Stimulated activated naive CD8-positive, alpha-beta T cell treated with anti-CD3 and anti-CD28 coated beads, Interleukin-15, amount 100 ng/mL, for 72 hours (primary cell): Measurements from ENCODE around the gene CD47.

Experiments used
- ATAC-seq: fragments of 150-1000 bp; cut with Tn5 transposase; 2 replicates; pipeline ENCODE4 v1.10.0; 2021; ENCODE audit warnings: mild to moderate bottlenecking, moderate library complexity
- DNase-seq, 2 donors: peaks; one replicate each; pipeline ENCODE4 v3.0.0; 2021 to 2022
- H3K27ac Mint-ChIP-seq, 2 donors: one replicate each; pipeline ENCODE4 v1.8.0; 2022; ENCODE audit warnings: mild to moderate bottlenecking in 2 of 2, mixed read lengths in 2 of 2, moderate library complexity in 2 of 2
- H3K27me3 Mint-ChIP-seq: one replicate; pipeline ENCODE4 v1.8.0; 2022; ENCODE audit warnings: mixed read lengths
- H3K4me1 Mint-ChIP-seq: one replicate; pipeline ENCODE4 v1.8.0; 2022; ENCODE audit warnings: mild to moderate bottlenecking, mixed read lengths
- H3K4me3 Mint-ChIP-seq, 2 donors: one replicate each; pipeline ENCODE4 v1.8.0; 2022; ENCODE audit warnings: mild to moderate bottlenecking in 2 of 2, mixed read lengths in 2 of 2, moderate library complexity in 1 of 2
- H3K9me3 Mint-ChIP-seq, 2 donors: one replicate each; pipeline ENCODE4 v1.8.0; 2022; ENCODE audit warnings: mixed read lengths in 2 of 2

CD47 gene

GRCh38 chr3:108025177-108025576 lies 65.7 kb downstream of the CD47 start:
- no peaks in the 10 kb centered on the region for H3K9me3 Mint-ChIP-seq
- no peaks in the 10 kb centered on the region for H3K4me1 Mint-ChIP-seq
- ATAC-seq, result no peak
- H3K27me3 Mint-ChIP-seq, result no peaks in the 10 kb centered on the region
- no peak for DNase-seq
- no peak overlapping the region for H3K4me3 Mint-ChIP-seq
- H3K27ac Mint-ChIP-seq, result no peak overlapping the region

DNA sequence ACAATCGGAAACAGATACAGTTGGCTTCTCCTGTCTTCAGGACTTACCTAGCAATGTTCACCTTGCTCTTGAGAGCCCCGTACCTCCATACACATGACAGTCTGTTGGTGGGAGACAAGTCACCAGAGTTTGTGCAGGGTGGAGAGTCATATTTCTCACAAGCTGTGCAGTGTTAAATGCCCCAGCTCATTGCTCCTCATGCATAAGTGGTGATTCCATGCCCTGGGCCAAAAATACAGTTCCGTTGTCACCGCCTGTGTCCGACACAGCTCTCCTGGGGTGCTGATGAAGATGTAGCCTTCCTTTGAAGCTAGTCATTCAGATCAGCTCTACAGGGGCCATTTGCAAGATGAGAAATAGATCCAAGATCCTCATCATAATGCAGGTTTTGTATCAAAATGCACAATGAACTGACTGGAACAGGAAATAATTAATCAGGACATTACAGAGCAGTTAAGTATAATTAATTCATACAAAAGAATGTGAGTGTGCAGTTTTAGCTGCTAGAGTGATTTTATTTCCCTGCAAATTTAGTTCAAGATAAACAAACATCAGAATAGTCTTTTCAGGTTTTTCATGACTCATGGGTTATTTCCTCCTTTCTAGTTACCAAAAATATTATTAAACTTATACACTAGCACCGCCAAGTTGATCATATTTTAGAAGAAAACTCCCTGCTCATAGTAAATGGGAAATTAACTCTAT lies 66.5 kb downstream of the CD47 start:
- Mint-ChIP-seq H3K9me3 (no peaks in the 10 kb centered on the region), H3K27me3 (peaks cover under 1% of the 10 kb centered on the region), H3K27ac (no peak overlapping the region), H3K4me3 (no peak overlapping the region), H3K4me1 (no peaks in the 10 kb centered on the region)
- no peak for DNase-seq
- no peak for ATAC-seq

DNA sequence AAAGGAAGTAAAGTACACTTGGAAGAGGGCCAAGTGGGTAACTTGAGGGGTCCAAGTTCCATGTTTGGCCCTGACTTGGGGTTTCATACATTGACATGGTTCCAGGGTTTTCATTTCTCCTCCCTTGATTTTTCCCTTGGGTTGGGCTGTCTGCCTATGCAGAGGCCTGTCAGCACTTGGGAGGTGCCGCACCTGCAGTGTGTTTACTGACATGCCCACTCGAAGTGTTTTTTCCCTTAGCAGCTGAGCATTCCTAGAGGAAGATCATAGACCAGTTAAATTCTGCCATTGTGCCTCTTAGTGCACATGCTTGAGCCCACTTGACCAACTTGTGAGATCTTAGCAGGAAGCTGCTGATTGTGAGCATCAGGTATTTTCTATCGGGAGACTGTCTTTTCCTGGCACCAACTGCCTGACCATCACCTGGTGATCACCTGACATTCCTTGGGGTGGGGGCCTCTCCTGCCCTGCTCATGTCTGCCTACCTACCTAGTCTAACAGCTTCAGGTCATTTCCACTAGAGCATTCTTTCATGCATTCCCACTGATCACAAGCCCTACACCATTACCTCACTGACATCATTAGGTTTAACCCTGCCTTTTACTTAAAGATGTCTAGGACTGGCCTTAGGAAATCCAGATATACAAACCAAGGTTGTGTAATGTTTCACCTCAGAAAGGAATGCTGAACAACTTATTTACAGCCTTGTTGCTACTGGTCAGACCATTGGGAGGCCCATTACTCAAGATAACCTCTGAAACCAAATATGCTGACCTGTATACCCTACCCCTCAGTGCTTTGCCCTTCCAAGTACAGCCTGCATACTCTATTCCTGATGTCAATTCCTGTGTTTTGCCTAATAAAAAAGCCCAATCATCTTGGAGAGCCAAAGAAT lies 68.3 kb downstream of the CD47 start:
- H3K27me3 Mint-ChIP-seq, result peaks cover 14% of the 10 kb centered on the region

GRCh38 chr3:108021533-108021932 lies 69.3 kb downstream of the CD47 start:
- Mint-ChIP-seq H3K4me1 (no peaks in the 10 kb centered on the region), H3K27me3 (peaks cover 14% of the 10 kb centered on the region), H3K9me3 (no peaks in the 10 kb centered on the region), H3K4me3 (no peak overlapping the region), H3K27ac (no peak overlapping the region)
- no peak for DNase-seq
- no peak for ATAC-seq

More for the DNA sequence above, 68.3 kb downstream of the CD47 start:
- DNase-seq (no peak), ATAC-seq (no peak)
- no peak overlapping the region for H3K27ac Mint-ChIP-seq
- no peaks in the 10 kb centered on the region for H3K4me1 Mint-ChIP-seq
- H3K9me3 Mint-ChIP-seq, result no peaks in the 10 kb centered on the region
- no peak overlapping the region for H3K4me3 Mint-ChIP-seq

- no peak for ATAC-seq
- H3K4me1 Mint-ChIP-seq, result no peaks in the 10 kb centered on the region
- H3K4me3 Mint-ChIP-seq, result no peak overlapping the region
Measured at GRCh38 chr3:108021131-108021530, 69.7 kb downstream of the CD47 start.

DNA sequence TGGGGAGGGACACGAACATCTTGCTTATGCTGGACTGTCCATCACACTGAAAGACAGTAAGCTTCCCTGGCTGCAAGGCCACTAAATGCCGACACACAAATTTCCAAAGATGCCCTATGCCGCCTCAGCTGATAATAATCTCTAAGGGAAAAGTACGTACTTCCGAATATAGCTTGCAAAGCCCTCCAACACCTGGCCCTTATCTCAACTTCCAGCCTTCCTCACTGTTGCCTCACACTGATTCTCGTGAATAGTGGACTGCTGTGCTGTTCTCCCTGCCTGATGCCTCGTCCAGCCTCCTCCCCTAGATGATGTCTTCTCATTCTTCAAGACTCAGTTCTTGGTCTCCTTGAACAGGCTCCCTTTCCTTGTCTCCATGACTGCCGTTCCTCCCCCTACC lies 72.3 kb downstream of the CD47 start:
- no peak overlapping the region for H3K4me3 Mint-ChIP-seq
- no peak for ATAC-seq
- H3K9me3 Mint-ChIP-seq, result no peaks in the 10 kb centered on the region
- no peak for DNase-seq
- no peaks in the 10 kb centered on the region for H3K4me1 Mint-ChIP-seq
- peaks cover 14% of the 10 kb centered on the region for H3K27me3 Mint-ChIP-seq
- no peak overlapping the region for H3K27ac Mint-ChIP-seq

More at GRCh38 chr3:108021131-108021530, 69.7 kb downstream of the CD47 start:
- Mint-ChIP-seq H3K27ac (no peak overlapping the region), H3K9me3 (no peaks in the 10 kb centered on the region), H3K27me3 (peaks cover 14% of the 10 kb centered on the region)
- DNase-seq, result no peak

DNA sequence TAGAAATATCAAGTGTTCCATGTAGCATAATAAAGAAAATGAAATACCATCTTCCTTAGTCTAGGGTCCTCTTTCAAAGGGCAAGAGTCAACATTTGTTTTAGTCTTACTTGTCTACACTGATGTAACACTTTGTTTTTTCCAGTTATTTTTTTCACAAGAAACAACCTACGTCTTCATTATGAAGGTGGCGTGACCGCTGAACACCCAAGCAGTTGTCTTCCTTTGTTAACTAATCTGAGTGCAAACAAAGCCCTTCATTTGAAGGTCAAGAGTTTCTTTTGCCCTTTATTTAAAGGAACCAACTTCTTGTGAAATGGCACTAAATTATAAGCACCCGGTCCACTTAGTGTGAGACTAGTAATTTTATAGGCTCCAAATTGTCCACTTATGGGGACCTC lies 73.2 kb downstream of the CD47 start:
- no peak overlapping the region for H3K4me3 Mint-ChIP-seq
- no peaks in the 10 kb centered on the region for H3K9me3 Mint-ChIP-seq
- ATAC-seq (no peak), DNase-seq (no peak)
- H3K27ac Mint-ChIP-seq, result no peak overlapping the region
- peaks cover 14% of the 10 kb centered on the region for H3K27me3 Mint-ChIP-seq
- no peaks in the 10 kb centered on the region for H3K4me1 Mint-ChIP-seq

- Mint-ChIP-seq H3K9me3 (no peaks in the 10 kb centered on the region), H3K27ac (no peak overlapping the region), H3K27me3 (peaks cover 14% of the 10 kb centered on the region), H3K4me1 (no peaks in the 10 kb centered on the region), H3K4me3 (no peak overlapping the region)
- no peak for ATAC-seq
- DNase-seq, result no peak
Measured at GRCh38 chr3:108014943-108015342, 75.9 kb downstream of the CD47 start.

- H3K27me3 Mint-ChIP-seq, result peaks cover 5% of the 10 kb centered on the region
- DNase-seq (no peak), ATAC-seq (no peak)
- H3K9me3 Mint-ChIP-seq, result no peaks in the 10 kb centered on the region
- H3K27ac Mint-ChIP-seq, result no peak overlapping the region
- peaks cover 10% of the 10 kb centered on the region for H3K4me1 Mint-ChIP-seq
- no peak overlapping the region for H3K4me3 Mint-ChIP-seq
Measured at GRCh38 chr3:108013141-108014055, 77.4 kb downstream of the CD47 start.

DNA sequence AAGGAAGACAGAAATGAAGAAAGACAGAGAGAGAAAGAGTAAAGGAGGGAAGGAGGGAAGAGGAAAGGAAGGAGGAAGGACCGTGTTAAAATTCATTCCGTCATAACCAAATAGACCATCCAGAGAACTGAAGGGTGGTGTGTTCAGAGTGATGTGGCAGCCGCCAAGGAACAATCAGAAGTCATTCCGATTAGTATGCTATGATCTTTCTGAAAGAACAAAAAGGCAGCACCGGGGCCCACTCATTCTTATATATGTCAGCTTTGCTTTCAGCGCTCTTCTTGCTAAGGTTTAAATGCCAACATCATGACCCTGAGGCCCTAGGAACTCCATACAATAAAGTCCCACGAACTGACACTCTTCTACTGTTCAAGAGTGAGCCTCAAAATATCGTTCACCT lies 78.5 kb downstream of the CD47 start:
- Mint-ChIP-seq H3K27ac (no peak overlapping the region), H3K4me3 (no peak overlapping the region), H3K9me3 (no peaks in the 10 kb centered on the region), H3K4me1 (peaks cover 12% of the 10 kb centered on the region), H3K27me3 (no peaks in the 10 kb centered on the region)
- DNase-seq, result no peak
- ATAC-seq, result no peak

DNA sequence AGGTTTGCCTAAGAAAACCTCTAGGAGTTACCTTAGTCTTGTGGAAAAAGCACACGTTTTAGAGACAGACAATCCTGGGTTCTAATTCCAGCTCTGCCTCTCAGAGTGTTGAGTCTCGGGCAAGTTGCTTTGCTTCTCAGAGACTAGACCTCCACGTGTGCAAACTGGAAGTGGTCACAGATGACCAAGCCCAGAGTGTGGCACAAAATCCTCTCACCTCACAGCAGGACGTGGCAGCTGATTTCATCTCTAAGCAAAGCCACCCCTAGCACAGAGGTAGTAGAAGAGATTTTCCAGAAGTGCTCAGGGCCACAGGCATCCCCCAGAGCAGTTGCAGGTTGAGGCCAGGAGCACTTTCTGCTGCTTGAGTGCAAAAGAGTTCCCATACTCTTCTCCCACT lies 79.2 kb downstream of the CD47 start:
- Mint-ChIP-seq H3K4me1 (peaks cover 12% of the 10 kb centered on the region), H3K4me3 (no peak overlapping the region), H3K27ac (no peak overlapping the region), H3K9me3 (no peaks in the 10 kb centered on the region), H3K27me3 (peaks cover 4% of the 10 kb centered on the region)
- DNase-seq (no peak), ATAC-seq (no peak)

GRCh38 chr3:108008931-108009639 lies 81.7 kb downstream of the CD47 start:
- ATAC-seq (no peak), DNase-seq (no peak)
- H3K27me3 Mint-ChIP-seq, result peaks cover 7% of the 10 kb centered on the region
- H3K4me1 Mint-ChIP-seq, result peaks cover 12% of the 10 kb centered on the region
- H3K4me3 Mint-ChIP-seq, result no peak overlapping the region
- no peaks in the 10 kb centered on the region for H3K9me3 Mint-ChIP-seq
- no peak overlapping the region for H3K27ac Mint-ChIP-seq

- Mint-ChIP-seq H3K4me3 (no peak overlapping the region), H3K27ac (no peak overlapping the region), H3K27me3 (peaks cover 9% of the 10 kb centered on the region), H3K9me3 (no peaks in the 10 kb centered on the region), H3K4me1 (peaks cover 12% of the 10 kb centered on the region)
- ATAC-seq, result no peak
- no peak for DNase-seq
Measured at GRCh38 chr3:108008106-108008505, 82.7 kb downstream of the CD47 start.

- Mint-ChIP-seq H3K4me3 (no peak overlapping the region), H3K9me3 (no peaks in the 10 kb centered on the region), H3K27me3 (peaks cover 14% of the 10 kb centered on the region), H3K27ac (no peak overlapping the region), H3K4me1 (peaks cover 12% of the 10 kb centered on the region)
- no peak for ATAC-seq
- no peak for DNase-seq
Measured at GRCh38 chr3:108006881-108007331, 83.9 kb downstream of the CD47 start.
